Astrocyte of the spinal cord (primary cell): Measurements from ENCODE around the gene DDX10.
"Not testable (repeated sequence)": the region's sequence is repeated elsewhere in the genome, so short reads cannot be mapped to it uniquely, and the experiment has no call there.

ENCODE experiments used
- DNase-seq: peaks from one replicate; pipeline ENCODE4 v3.0.0; 2011; ENCODE audit warnings: low read depth, low spot score
- H3K4me3 ChIP-seq: 2 replicates; pipeline ENCODE4 v1.5.1; 2011; ENCODE audit warnings: low read depth, mild to moderate bottlenecking, low read length, moderate library complexity
- CTCF ChIP-seq: IDR thresholded peaks from 2 replicates; pipeline ENCODE4 v1.5.1; 2012; ENCODE audit warnings: low read depth, mild to moderate bottlenecking, low read length, inconsistent platforms
- in situ Hi-C: cut with HindIII; loops from 2 replicates; pipeline ENCODE4 v1.10.0; 2017; ENCODE audit warnings: low sequenced_read_pairs

DDX10 gene

GRCh38 chr11:108819957-108820356, 155.1 kb downstream of the DDX10 start:
- no peak overlapping the region for H3K4me3 ChIP-seq
- TF ChIP-seq CTCF, result no peak
- DNase-seq, result no peak
- in situ Hi-C loops, result no loop called here

- in situ Hi-C loops, H3K4me3 ChIP-seq, DNase-seq: not testable (repeated sequence)
Observed at GRCh38 chr11:108823960-108824359, 159.1 kb downstream of the DDX10 start.

- in situ Hi-C loops, result no loop called here
- no peak for TF ChIP-seq CTCF
- no peak overlapping the region for H3K4me3 ChIP-seq
- no peak for DNase-seq
Observed at GRCh38 chr11:108824545-108824944, 159.7 kb downstream of the DDX10 start.

DNA sequence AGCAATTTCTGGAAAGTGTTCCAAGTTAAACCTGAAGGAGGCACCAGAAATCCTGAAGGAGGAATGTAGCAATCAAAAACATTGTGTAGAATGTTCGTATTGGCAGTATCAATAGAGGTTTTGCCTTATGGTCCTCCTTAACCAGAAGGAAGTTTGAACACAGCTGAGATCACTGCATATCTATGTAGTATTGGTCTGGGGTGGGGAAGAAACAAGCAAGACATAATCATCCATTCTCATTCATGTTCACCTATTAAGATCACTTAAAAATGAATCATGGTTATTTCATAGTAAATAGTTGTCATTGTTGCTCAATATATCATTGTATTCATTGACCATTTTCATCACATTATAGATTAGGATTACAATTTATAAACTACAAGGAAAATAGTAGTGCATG, 160.5 kb downstream of the DDX10 start:
- no peak overlapping the region for H3K4me3 ChIP-seq
- no peak for DNase-seq
- no peak for TF ChIP-seq CTCF
- in situ Hi-C loops, result no loop called here

DNA sequence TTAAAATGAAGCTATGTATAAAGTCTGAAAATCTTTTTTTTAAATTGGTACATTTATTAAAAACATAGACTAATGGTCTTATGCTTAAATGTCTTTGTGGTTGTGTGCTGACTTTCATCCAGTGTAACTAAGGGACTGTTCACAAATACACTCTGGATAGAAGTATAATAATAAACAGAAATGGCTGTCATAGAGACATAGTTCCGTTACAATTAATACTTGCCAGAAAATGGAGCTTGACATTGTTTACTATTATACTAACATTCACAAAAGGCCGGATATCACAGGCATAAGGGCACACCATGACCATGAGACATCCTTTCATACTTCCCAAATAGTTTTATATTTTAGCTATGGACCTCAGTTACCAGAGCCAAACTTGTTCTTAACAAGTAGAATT, 161.3 kb downstream of the DDX10 start:
- no peak for DNase-seq
- H3K4me3 ChIP-seq, result no peak overlapping the region
- in situ Hi-C loops, result no loop called here
- no peak for TF ChIP-seq CTCF

DNA sequence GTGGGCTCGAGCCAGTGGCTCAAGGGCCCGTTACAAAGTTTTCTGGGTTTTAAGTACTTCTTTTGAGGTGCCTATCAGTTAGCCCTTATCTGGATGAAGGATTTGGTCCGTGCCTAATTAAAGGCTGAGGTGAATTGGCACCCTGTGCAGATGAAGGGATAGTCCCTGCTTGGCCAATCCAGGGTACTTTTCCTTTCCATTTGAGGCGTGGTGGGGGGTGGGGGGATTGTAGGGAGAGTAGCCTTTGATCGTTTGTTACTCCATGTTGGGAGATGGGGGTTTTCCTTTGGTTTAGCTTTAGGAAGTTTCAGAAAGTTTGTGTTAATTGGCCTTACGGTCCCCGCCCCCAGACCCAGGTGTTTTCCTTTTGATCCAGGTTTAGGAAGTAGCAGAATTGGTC, 170.8 kb downstream of the DDX10 start:
- TF ChIP-seq CTCF, result no peak
- no peak overlapping the region for H3K4me3 ChIP-seq
- DNase-seq, result no peak
- in situ Hi-C loops, result no loop called here

- TF ChIP-seq CTCF, result no peak
- in situ Hi-C loops, result no loop called here
- H3K4me3 ChIP-seq, result no peak overlapping the region
- DNase-seq, result no peak
Observed at GRCh38 chr11:108836541-108836940, 171.7 kb downstream of the DDX10 start.
